GM21515 (cell line): Measurements from ENCODE around the gene ARMC10.
"Not testable (repeated sequence)": the region's sequence is repeated elsewhere in the genome, so short reads cannot be mapped to it uniquely, and the experiment has no call there.

ENCODE experiments used
- ATAC-seq: cut with Tn5 transposase; IDR thresholded peaks from one replicate; pipeline ENCODE4 v1.9.1; 2021; ENCODE audit not compliant: unreplicated experiment

Gene ARMC10

GRCh38 chr7:103074519-103075336, at the start of gene ARMC10, which contains the start of gene FBXL13:
ARMC10 (plus strand) TSS chr7:103075140; CDS start chr7:103075273, 133 bp downstream.
FBXL13 (minus strand) TSS chr7:103074796.
- ATAC-seq, result peak; percentile 92

DNA sequence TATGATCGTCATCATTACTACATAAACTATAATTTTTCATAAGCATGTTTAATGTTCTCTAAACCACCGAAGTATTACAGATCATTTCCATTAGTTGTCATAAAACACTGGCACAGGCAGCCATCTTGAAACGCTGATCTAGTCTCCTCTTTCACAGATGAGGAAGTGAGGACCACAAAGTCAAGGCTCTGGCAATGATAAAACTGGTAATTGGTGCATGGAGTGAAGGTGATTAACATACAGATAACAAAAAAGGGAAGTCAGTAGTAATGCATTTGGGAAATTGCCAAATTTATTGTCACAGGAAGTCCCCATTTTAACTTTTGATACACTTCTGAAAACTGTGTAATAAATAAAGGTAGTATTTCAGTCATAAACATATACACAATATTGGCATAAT, 49.6 kb upstream of the ARMC10 start:
- no peak for ATAC-seq

DNA sequence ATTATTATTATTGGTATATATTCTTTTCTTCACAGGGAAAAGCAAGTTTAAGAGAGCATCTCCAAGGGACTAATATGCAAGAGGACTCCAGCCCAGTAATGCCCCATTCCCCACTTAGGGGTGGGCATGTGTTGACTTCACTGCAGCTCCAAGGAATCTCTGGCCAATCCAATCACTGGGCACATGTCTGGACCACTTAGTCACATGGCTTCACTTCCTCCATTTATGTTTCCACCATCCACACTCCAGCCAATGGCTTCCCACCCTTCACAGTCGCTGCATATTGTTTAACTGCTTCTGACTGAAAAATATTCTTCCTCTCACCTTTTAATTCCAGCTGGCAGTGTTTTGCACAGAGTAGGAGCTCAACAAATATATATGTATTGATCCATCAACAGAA, 43.9 kb upstream of the ARMC10 start:
- ATAC-seq, result no peak

GRCh38 chr7:103031781-103032180, 43.2 kb upstream of the ARMC10 start:
- no peak for ATAC-seq

GRCh38 chr7:103034318-103034717, 40.6 kb upstream of the ARMC10 start:
- not testable (repeated sequence) for ATAC-seq

DNA sequence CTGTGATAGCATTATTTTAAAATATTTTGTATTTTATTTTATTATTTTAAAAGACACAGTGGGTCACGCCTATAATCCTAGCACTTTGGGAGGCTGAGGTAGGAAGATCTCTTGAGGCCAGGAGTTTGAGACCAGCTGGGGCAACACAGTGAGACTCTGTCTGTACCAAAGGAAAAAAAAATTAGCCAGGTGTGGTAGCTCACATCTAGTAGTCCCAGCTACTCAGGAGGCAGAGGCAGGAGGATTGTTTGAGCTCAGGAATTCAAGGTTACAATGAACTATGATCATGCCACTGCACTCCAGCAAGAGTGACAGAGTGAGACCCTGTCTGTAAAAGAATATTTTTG, 37.5 kb upstream of the ARMC10 start:
- ATAC-seq, result no peak

- ATAC-seq, result not testable (repeated sequence)
These were observed 36.9 kb upstream of the ARMC10 start for GRCh38 chr7:103037823-103038739.

- not testable (repeated sequence) for ATAC-seq
These were observed 33.1 kb upstream of the ARMC10 start for GRCh38 chr7:103041815-103042214.

GRCh38 chr7:103048833-103049232, 26.1 kb upstream of the ARMC10 start:
- ATAC-seq, result no peak

- no peak for ATAC-seq
These were observed 23.4 kb upstream of the ARMC10 start for GRCh38 chr7:103051519-103051918.

- not testable (repeated sequence) for ATAC-seq
These were observed 18.9 kb upstream of the ARMC10 start for GRCh38 chr7:103056006-103056405.

DNA sequence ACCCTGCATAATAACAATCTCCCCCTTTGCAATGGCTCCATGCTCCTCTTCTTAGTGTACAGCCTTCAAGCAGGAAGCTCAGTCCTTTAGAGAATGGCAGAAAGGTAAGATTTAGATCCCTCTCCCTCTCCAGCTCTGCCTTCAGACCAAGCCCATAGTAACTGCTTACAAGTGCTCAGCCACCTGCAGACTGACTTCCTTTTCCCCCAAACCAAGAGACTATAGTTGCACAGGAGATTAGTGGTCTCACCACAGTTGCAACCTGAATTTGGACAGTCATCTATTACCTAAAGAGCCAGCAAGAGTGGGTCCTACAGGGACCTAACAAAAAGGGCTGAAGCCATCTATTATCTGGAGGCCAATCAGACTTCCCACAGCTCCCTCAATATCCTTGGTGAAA, 16.8 kb upstream of the ARMC10 start:
- no peak for ATAC-seq

GRCh38 chr7:103059471-103059870, 15.5 kb upstream of the ARMC10 start:
- ATAC-seq, result no peak

- no peak for ATAC-seq
These were observed 11.0 kb upstream of the ARMC10 start for GRCh38 chr7:103063895-103064294.

- ATAC-seq, result no peak
These were observed 9.3 kb upstream of the ARMC10 start for GRCh38 chr7:103065667-103066066.

- no peak for ATAC-seq
These were observed 6.2 kb upstream of the ARMC10 start for GRCh38 chr7:103068414-103069403.

DNA sequence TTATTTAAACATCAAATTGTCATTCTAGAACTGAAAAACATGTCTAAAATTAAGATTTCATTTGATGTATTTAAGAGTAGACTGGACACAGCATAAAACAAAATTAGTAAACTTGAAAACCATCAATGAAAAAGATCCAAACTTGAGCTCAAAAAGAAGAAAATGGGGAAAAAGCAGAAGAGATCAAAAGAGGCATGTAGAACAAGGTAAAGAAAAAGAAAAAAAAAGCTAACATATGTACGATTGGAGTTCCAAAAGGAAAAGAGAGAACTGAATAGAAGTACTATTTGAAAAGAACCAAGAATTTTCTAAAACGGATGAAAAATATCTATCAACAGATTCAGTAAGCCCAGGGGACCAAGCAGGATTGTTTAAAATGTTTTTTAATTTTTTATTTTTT, 3.9 kb upstream of the ARMC10 start:
- ATAC-seq, result no peak

- no peak for ATAC-seq
These were observed 886 bp upstream of the ARMC10 start for GRCh38 chr7:103073989-103074518.

GRCh38 chr7:103075337-103075918, 488 bp downstream of the ARMC10 start:
- peak; percentile 44 for ATAC-seq

GRCh38 chr7:103076764-103077163, 1.8 kb downstream of the ARMC10 start:
- ATAC-seq, result no peak
